Activated B cell treated with CpG ODN at 0.5 μM for 24 hours (primary cell): ENCODE results near the gene COL4A6. TPM values are rescaled to one million over a fixed set of nuclear protein-coding genes. Genes with fewer than 3 reads are reported as not detected.

Experiments
- ATAC-seq: fragments of 200-7000 bp; cut with Tn5 transposase; one replicate; pipeline ENCODE4 v1.10.0; 2021; ENCODE audit warnings: low read depth, mild to moderate bottlenecking, moderate library complexity
- CTCF ChIA-PET: fragments of 350-600 bp; sonication (Branson Sonifier 250); formaldehyde crosslinking; loops from one replicate; lab custom pipeline; 2021; ENCODE audit warnings: antibody characterized with exemption; lab: Charles Lee
- POLR2A ChIA-PET: fragments of 350-600 bp; sonication (Branson Sonifier 250); formaldehyde crosslinking; loops from one replicate; lab custom pipeline; 2021; ENCODE audit warnings: antibody characterized with exemption; lab: Charles Lee
- DNase-seq: peaks from one replicate; pipeline ENCODE4 v3.0.0; 2022
- H3K27ac Mint-ChIP-seq: one replicate; pipeline ENCODE4 v1.8.0; 2020; ENCODE audit warnings: mixed read lengths
- H3K27me3 Mint-ChIP-seq: one replicate; pipeline ENCODE4 v1.8.0; 2021; ENCODE audit warnings: mixed read lengths
- H3K36me3 Mint-ChIP-seq: one replicate; pipeline ENCODE4 v1.8.0; 2021; ENCODE audit warnings: low read depth, mixed read lengths
- H3K4me1 Mint-ChIP-seq: one replicate; pipeline ENCODE4 v1.8.0; 2021; ENCODE audit warnings: mixed read lengths
- H3K4me3 Mint-ChIP-seq: one replicate; pipeline ENCODE4 v1.8.0; 2020; ENCODE audit warnings: mild to moderate bottlenecking, mixed read lengths
- H3K9me3 Mint-ChIP-seq: one replicate; pipeline ENCODE4 v1.8.0; 2020; ENCODE audit warnings: mixed read lengths
- CTCF ChIP-seq: fragments of 200-600 bp; IDR thresholded peaks from one replicate; pipeline ENCODE4 v1.8.0; 2022; ENCODE audit warnings: antibody characterized with exemption, mild to moderate bottlenecking
- intact Hi-C: fragments of 100-400 bp; cut with micrococcal nuclease; formaldehyde crosslinking; loops from one replicate; pipeline ENCODE4 v1.15.1; 2024
- total RNA-seq: library from RNA; stranded (reverse); gene quantifications from 2 replicates; pipeline ENCODE4 v1.2.3, GENCODE V29; 2022

Gene COL4A6
- total RNA-seq, 1 donor from 2014 or later: not detected

- no peak for ATAC-seq
- ChIA-PET CTCF (no interaction called here), POLR2A (no interaction called here)
- Mint-ChIP-seq H3K9me3 (no peaks in the 10 kb centered on the region), H3K27me3 (no peaks in the 10 kb centered on the region), H3K4me1 (no peaks in the 10 kb centered on the region), H3K4me3 (no peak overlapping the region), H3K36me3 (peaks cover 58% of the 10 kb centered on the region), H3K27ac (no peak overlapping the region)
- TF ChIP-seq CTCF: no peak
- no peak for DNase-seq
- intact Hi-C loops: no loop called here
Observed at GRCh38 chrX:108132034-108132433, 306.2 kb downstream of the COL4A6 start.

- ATAC-seq (no peak), DNase-seq (no peak)
- Mint-ChIP-seq H3K4me1 (no peaks in the 10 kb centered on the region), H3K27ac (no peak overlapping the region), H3K4me3 (no peak overlapping the region), H3K36me3 (peaks cover 60% of the 10 kb centered on the region), H3K27me3 (no peaks in the 10 kb centered on the region), H3K9me3 (no peaks in the 10 kb centered on the region)
- ChIA-PET CTCF (no interaction called here), POLR2A (no interaction called here)
- no peak for TF ChIP-seq CTCF
- intact Hi-C loops: no loop called here
Observed at GRCh38 chrX:108131471-108131870, 306.8 kb downstream of the COL4A6 start.

GRCh38 chrX:108130889-108131288 is 307.3 kb downstream of the COL4A6 start:
- intact Hi-C loops: no loop called here
- no peak for DNase-seq
- no peaks in the 10 kb centered on the region for H3K27me3 Mint-ChIP-seq
- POLR2A ChIA-PET: no interaction called here
- H3K36me3 Mint-ChIP-seq: peaks cover 59% of the 10 kb centered on the region
- H3K27ac Mint-ChIP-seq: no peak overlapping the region
- CTCF ChIA-PET: no interaction called here
- H3K9me3 Mint-ChIP-seq: no peaks in the 10 kb centered on the region
- no peaks in the 10 kb centered on the region for H3K4me1 Mint-ChIP-seq
- no peak overlapping the region for H3K4me3 Mint-ChIP-seq
- no peak for TF ChIP-seq CTCF
- no peak for ATAC-seq

GRCh38 chrX:108127152-108127551 is 311.1 kb downstream of the COL4A6 start:
- intact Hi-C loops: no loop called here
- no peak overlapping the region for H3K27ac Mint-ChIP-seq
- TF ChIP-seq CTCF: no peak
- H3K4me3 Mint-ChIP-seq: no peak overlapping the region
- POLR2A ChIA-PET: no interaction called here
- no peaks in the 10 kb centered on the region for H3K9me3 Mint-ChIP-seq
- ATAC-seq (no peak), DNase-seq (no peak)
- H3K27me3 Mint-ChIP-seq: no peaks in the 10 kb centered on the region
- H3K4me1 Mint-ChIP-seq: no peaks in the 10 kb centered on the region
- peaks cover 31% of the 10 kb centered on the region for H3K36me3 Mint-ChIP-seq
- CTCF ChIA-PET: no interaction called here

GRCh38 chrX:108126661-108127060 is 311.6 kb downstream of the COL4A6 start:
- intact Hi-C loops: no loop called here
- no peak for ATAC-seq
- ChIA-PET CTCF (no interaction called here), POLR2A (no interaction called here)
- DNase-seq: no peak
- Mint-ChIP-seq H3K4me1 (no peaks in the 10 kb centered on the region), H3K4me3 (no peak overlapping the region), H3K27ac (no peak overlapping the region), H3K27me3 (no peaks in the 10 kb centered on the region), H3K9me3 (no peaks in the 10 kb centered on the region), H3K36me3 (peaks cover 28% of the 10 kb centered on the region)
- no peak for TF ChIP-seq CTCF
